NCI-H748 treated with DMSO at 0.1 percent for 48 hours (cell line): Measurements from ENCODE around the gene TBX21.

ENCODE experiments used
- DNase-seq: peaks from one replicate; lab custom pipeline; 2025; lab: John Stamatoyannopoulos, UW

Gene TBX21

DNA sequence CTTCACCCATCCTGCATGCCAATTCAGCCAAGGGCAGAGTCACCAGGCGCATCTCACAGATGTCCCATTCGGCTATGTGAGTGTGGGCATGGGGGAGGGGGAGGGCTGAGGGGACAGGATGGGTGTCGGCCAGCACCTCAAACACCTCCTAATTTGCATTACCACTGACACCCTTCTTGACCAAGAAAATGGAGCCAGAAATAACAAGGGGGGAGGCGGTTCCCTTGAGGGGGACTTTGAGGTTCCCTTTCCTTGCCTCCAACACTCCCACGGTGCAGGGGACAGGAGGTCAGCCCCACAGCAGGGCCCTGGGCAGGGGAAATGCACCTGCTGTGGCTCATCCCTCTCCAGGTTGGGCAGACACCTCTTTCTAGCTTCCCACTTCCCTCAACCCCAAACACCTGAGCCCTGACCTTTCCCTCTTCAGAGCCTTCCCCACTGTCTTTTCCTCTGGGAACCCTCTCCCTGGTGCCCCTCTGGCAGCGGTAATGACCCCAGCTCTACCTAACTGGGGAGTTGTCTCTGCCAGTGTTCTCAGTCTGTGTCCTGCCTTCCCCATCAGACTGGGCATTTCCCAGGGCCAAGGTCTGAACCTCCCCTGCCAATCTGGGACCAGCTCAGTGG lies 18.2 kb upstream of the TBX21 start:
- no peak for DNase-seq

DNA sequence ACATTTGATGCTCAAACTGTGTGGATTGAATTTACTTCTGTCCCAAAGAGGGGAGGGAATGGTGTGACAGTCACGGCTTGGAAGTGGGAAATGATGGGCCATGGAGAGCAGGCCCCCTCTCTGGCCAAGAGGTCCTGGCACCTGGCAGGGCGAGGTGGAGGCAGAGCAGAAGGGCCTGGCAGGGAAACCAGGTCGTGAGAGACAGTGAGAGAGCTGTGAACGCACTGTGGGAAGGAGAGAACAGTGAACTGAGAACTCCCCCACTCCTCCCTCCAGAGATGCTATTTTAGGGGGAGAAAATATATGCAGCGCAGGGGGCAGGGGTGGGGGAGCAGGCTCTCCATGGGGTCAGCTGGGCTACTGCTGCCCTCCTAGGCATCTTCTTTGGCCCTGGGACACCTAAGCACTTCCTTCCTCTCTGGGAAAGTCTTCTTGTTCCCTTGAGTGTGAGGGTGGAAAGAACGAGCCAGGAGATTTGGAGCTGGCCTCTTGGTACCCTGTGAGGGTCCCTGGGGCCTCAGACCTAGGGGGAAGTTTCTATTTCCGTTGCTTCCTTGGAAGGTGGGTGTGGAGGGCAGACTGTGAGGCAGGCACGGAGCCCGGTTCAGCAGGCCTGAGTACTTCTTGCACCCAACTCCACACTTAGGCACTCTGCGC lies 17.2 kb upstream of the TBX21 start:
- no peak for DNase-seq

DNA sequence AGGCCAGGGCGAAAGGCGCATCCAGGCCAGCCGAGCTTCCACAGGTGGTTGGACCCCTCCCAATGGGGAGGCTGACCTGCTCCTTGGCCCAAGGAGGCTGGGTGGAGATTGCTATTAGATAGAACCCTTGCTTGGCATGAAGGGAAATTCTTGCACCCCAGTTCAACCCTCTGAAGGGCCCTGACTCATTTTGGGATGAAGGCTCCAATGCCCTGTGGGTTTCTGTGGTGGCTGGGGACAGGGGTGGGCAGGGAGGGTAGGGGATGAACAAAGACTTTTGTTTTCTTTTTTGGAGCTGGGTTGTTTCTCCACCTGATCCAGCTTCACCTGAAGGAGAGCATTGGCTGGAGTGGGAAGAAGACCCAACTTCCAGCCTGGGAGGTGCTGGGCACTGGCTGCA lies 16.7 kb upstream of the TBX21 start:
- no peak for DNase-seq

DNA sequence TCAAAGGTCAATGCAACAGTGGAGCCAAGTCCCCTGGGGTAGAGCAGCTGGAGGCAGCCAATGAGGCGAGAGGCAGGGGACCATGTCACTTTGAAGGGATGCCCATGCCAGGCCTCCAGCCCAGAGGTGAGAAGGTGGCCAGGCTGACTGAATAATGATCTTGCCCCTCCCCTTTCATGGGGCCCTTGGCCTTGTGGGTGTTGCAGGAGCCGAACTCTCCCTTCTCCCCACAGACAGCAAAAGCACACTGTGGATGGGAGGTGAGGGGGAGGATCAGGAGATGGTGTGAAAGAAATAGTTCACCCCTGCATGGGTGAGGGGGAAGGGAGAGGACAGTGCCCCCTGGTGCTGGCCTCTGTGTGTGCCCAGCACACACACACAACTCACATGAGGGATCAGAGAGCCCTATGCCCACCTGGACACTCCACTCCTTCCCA lies 15.8 kb upstream of the TBX21 start:
- DNase-seq: no peak

DNA sequence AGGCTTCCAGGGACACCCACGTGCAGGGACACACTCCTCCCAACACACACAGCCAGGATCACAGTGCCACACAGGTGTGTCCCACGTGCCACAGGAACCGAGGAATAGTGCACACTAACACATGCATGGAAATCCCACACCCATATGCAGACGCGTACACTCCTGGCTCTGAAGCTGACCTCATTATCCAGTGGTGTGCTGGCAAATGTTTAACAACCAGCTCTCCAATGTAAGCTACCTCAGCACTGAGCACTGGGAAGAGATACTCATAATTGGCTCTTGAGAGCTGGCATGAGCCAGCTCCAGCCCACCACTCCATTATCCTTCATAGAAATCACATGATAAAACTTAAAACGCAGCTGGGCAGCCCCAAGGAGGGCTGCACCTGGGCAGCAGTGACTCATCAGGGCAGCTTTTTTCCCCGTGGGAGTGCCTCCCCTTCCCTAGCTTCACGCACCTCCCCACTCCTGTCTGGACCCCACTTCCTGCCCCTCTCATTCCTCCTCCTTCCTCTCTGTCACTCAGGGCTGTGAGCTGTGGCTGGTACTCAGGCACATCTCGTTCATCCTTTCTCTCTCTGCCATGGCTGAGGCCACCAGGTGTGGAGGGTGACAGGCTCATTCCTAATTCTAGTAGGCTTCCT lies 14.9 kb upstream of the TBX21 start:
- no peak for DNase-seq

DNA sequence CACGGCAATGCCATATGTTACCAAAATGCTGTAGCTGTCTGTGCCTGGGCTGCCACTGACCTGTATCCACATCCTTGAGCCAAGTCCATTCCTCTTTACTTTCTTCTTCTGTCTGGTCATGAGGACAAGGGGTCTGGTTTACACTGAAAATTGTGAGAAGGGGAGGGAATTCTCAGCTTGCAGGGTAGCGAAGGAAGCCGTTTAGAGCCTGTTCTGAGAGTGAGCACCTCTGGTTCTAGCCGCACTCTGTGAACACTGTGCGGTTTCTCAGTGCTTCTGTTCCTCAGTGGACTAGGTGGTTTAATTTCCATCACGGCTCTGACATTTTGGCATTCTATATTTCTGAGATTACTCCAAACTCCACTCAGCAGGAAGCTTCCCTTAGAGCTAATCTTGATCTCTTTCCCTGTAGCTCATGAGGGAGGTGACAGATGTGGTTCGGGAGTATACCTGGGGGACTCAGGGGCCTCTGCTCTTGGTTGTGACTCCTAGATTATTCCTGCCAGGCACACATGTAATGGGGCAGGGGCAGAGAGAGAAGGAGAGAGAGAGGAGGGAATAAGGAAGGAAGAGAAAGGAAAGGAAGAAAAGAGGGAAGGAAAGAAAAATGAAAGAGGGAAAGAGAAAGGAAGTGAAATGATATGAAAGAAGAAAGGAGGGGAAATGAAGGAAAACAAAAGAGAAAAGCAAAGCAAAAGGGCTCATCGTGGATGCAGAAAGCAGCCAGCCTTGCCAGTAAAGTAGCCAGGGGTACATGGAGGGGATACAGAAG lies 14.2 kb upstream of the TBX21 start:
- no peak for DNase-seq

DNA sequence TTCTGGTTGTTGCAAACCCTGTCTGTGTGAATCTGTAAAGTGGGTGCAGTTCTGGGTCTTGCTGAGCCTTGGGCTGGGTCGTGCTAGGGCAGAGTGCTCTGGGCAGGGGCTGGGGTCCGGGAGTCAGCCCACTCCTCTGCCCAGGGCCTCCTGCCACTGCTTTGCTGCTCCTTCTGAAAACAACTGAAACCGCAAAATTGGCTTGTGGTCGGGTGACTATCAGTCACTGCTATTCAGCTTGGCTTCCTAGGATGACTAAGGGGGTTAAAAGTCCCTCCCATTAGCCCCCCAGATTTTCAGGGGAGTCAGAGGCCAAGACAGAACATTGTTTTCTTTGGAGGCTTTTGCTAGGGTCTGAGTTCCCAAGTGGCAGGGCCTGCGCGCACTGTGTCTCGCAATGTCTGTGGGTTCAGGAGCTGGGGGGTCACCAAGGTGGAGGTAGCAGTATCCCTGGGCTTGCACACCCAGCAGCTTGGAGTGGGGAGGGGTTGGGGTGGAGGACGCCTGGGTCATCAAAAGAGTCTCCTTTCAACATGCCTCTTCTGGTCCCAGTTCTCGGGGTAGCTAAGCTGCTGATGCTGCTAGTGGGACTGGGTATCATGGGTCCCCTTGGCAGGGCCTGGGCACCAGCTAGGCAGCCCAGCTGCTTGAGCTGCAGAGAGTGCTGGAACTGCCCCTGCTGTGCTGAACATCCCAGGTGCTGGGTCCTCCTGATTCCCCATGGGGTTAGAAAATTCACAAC lies 13.5 kb upstream of the TBX21 start:
- DNase-seq: no peak

DNA sequence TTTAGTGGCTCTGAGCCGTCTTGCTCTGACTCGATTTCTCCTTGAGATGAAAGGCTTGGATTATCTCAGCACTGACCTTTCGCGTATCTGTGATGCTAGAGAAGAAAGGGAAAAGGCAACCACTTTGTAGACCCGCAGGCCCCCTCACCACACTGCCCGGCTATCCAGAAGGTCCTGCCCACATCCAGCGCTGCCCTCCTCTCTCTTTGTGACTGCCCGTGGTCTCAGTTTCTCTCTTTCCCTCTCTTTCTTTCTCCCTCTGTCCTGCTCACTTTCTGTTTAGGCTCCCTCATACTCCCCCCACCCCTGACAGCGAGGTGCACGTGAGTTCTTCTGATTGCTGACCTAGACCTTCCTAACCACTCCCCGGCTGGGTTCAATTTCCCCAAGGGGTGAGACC lies 12.8 kb upstream of the TBX21 start:
- DNase-seq: no peak

DNA sequence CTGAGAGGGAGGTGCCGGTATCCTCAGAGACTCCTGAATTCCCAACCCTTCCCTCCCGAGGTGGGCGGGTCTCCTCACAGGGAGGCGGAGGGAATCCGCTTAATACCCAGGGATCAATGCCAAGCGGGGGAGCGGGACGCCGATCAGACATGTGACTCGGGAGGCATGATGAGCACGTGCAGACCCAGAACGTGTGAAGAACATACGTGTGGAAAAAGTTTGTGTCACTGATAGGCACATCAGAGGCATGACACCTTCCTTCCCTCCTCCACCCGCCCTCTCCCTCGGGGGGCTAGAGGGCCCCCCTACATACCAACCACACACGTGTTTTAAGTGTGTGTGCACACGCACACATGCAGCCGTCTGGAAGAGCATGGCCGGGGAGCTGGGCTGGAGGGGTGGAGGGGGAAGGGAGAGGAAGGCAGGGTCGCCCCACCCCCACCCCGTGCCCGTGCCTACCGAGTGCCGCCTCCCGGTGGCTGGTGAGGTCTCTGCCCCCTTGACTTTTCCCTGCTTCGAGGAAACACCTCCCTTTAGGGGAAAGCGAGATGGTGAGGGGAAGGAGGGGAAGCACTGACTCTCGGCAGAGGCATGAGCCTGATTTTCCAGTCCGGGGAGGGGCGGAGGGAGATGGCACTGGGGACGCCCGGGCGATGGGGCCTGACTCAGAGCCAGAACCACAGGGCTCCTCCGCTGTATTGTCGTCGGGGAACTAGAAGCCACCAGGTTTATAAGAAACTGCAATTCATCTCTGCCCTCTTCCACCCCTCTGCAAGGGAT lies 12.1 kb upstream of the TBX21 start:
- DNase-seq: no peak

DNA sequence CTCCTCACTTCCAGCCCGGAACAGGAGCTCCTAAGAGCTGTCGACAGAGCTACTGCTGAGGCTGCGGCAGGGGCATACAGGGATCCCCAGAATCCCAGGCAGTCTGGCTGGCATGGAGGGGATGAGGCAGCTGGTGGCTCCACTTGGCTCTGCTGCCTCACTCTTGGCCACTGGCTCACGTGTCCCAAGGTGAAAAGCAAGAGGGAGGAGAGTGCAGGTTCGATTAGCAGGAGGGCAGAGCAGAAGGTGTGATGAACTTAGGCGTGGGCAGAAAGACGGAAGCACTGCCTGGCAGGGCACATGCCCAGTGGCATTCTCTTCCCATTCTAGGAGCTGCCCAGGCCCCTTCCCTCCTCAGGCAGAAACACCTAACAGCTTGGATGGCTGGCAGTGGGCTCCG lies 11.3 kb upstream of the TBX21 start:
- no peak for DNase-seq

DNA sequence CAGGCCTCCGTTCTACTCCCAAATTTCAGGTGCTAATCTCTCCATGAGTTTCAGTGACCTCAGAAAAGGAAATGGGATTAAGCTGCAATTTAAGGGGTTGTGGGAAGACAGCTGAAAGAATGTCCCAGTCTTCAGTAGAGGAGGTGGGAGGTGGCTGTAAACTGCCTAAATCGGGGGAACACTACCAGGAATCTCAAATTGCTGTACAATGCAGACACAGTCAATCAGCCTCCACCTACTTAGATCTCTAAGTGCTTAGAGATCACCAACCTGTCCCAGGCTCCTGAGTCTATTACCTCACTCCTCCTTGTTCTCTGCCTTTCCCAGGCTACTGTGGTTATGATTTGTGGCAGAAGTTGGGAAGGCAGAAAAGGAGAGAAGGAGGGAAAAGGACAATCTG lies 8.3 kb upstream of the TBX21 start:
- no peak for DNase-seq

DNA sequence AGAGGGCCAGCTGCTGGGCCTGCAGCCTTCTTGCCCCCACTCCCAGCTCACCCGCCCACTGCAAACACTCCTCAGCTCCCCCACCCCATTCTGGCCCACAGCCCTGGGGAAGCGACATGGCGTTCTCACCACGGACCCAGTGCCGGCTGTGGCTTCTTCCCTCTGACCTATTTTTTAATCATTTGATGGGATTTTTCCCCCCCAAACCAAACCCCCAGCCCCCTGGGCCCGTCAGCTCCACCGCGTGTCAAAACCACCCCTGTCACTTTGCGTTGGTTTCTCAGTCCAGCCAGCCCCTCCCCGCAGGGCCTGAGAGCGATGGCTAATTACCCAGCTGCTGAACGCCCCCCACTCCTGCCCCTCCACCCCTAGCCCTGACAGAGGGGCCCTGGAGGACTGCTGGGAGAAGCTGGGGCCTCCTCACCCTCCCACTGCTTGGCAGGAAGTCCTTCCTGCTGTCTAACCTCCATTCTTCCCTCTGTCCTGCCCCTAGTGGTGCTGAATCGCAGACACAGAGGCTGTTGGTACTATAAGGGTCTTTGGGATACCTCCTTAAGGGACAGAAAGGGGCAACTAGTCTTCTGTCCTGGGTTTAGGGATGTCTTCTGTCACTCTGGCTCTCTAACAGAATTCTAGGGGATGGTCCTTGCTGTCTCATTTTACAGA lies 7.5 kb upstream of the TBX21 start:
- DNase-seq: no peak

DNA sequence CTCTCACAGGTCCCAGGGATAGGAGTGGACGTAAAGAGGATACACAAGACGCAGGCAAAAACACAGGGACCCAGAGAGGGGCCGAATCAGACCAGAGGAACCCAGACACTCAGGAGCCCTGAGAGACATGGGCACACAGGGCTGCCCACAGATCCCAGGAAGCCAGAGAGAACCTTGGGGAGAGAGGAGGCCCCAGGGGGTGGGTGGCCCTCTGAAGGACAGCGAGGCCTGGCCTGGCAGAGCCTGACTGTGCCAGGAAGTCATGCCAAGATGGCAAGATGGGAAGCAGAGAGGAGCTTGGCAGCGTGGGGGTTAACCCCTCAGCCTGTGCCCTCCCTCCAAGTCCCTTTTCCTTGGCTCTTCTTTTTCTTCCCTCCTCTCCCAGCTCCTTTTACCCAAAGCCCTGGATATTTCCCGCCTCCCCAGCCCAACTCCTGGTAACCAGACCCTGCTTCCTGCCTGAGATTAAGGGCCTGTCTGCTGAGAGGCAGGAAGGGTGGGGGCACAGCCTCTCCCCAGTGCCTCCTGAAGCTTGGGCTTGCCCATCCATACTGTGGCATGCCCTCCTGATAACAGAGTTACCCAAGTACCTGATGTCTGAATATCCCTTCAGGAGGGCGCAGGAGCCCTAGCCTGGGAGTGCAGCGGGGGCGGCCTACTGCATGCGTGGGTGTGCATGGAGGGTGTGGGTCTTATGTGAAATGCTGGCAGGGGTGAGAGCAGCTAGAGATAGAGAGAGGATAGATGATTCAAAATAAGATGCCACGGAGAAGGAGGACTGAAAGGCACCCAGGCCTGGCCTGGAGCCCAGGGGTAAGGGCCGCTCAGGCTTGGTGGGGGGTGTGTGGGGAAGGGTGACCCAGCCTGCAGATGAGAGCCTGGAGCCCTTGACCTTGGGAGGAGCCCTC lies 6.0 kb upstream of the TBX21 start:
- no peak for DNase-seq

DNA sequence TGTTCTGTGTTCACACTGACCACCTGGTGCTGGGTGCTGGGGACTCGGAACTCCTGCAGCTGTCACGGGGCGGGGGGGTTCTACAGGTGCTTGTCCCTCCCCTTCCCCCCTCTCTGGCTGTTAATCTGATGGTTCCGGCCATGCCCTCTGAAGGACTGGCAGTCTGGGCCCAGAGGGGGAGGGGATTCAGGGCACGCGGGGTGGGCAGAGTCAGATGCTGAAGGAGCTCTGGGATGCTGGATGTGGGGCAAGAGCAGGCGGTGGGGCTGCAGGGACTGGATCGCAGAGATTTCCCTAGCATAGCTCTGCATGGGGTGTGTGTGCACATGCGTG lies 5.4 kb upstream of the TBX21 start:
- DNase-seq: no peak

DNA sequence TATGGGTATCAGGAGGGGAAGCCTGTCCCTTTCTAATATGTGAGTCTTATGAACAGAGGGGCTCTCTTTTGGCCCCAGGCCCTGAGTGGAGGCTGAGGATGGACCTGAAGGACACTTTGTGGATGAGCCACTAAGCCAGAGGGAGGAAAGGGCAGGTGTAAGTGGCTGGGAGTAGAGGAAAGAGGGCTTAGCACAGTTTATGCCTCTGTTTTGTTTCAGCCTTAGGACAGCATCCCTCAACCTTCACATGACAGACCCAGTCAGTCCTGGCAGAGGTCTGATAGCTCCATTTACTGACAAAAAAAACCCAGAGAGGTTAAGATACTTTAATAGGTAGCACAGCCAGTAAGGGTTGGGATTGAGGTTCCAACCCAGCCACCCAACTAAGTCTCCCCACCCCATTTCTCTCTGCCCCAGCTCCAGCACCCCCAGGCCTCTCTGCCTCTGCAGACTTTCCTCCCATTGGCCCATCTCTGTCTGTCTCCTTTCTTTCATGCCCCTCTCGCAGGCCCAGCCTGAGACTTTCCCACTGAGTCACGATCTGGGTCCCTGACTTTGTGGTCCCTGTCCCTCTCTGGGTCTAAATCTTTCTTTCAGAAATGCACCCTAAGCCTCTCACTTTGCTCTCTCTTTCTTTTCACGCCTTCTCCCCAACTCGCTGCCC lies 4.7 kb upstream of the TBX21 start:
- DNase-seq: no peak

DNA sequence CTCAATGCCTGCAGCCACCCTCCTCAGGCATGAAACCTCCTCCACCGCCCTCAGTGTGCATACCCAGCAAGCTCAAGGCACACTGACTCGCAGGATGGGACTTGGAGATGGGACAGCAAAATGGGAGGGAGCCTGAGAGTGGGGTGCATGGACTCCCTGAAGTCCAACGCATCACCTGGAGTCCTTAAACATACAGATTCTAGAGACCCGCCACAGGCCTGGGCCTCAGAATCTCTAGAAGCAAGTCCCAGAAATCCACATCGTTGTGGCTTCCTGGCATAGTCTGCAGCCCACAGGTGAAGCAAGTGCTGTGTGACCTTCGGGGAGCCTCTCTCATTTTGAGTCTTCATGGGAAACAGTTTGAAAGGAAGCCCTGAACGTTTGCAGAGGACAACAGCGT lies 3.6 kb upstream of the TBX21 start:
- no peak for DNase-seq

DNA sequence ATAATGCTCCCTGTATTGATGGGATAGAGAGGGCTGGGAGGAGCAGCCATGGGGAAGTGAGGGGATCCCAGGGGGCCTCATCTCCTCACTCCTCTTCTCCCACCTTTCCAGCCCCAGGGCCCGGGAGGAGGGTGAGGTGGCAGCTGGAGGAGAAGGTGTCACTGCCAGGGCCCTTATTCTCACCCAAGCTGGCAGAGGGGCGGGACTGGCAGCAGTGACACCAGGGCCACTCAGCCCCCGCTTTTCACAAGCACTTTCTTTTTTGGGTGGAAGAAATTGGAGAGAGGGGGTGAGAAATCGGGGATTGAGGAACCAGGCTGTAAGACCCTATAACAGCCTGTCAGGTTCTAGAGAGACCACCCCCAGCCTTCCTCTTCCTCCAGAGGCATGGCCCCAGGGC lies 2.4 kb upstream of the TBX21 start:
- no peak for DNase-seq

DNA sequence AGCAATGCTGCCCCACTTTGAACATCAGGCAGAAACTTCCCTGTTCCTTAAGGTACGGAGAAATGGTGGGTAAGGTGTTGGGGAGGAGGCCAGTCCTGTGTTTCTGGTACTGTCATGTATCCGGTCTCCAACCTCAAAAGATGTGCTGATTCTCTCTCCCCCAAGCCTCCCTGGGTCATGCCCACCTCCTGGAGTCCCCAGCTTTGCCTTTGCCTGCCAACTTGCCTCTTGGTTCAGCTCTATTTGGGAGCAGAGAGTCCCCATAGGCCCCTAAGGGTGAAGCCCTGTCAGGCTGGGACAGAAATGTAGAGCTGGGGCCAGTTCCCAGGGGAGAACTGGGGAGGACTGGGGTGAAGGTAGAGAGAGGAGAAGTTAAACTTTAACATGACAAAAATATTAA lies 1.6 kb upstream of the TBX21 start:
- no peak for DNase-seq

DNA sequence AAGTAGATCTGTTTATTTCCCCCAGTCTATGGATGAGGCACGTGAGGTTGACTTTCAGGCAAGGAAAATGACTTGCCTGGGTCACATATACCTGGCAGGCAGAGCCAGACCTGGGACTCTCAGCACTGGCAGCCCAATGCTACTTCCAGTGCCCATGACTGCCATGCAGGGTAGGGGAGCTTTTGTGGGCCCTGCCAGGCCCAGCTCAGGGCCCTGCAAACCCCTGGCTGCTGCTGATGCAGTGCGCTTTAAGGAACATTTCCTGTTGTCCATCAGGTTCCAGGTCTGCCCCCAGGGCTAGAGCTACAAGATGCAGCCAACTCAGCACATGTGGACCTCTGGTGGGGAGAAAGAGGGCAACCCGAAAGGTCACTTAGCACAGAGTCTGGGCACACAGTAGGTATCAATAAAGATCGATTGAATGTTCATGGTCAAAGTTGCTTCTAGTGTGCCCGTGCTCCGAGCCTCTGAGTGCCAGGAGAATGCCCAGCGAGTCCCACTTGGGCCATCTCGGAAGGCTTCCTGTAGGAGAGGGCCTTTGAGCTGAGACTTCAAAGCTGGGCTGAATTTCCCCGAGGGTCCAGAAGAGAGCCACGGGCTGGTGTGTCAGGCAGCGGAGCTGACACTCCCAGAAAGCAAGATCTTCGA lies 513 bp upstream of the TBX21 start:
- DNase-seq: no peak
